ENCODE data around the gene THRA.

DNA sequence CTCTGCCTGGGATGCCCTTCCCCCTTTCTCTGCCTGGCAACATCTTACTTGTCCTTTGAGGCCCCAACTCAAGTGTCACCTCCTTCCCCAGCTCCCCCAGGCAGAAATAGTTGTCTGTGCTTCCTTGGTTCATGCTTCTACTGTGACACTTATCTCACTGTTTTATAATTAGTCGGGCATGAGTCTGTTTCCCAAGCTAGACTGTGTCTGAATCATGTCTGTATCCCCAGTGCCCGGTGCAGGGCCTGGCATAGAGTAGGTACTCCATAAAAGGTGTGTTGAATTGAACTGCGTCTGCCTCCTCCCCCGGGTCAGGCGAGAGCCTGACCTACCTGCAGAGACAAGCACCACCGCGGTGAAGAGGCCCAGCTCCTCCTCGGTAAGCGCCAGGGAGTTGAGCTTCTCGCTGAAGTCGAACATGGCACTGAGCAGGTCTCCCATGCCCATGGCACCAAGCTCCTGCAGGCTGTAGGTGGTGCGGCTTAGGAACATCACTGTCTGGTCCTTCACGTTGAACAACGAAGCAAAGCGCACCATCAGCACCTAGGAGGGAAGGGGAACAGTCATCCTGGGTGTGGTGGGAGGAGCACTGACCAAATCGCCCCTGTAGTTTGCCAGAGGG, 30.9 kb downstream of the THRA start:
- TF ChIP-seq CTCF (conservative IDR thresholded peaks at IDR 0.05) (no peak), EZH2 (IDR thresholded peaks at IDR 0.05; ENCODE audit: low read depth) (no peak)
